CD4-positive, alpha-beta T cell treated with Interleukin-15 for 1 hour (primary cell): Measurements from ENCODE around the gene SPNS2.

Experiments
- DNase-seq: peaks from one replicate; pipeline ENCODE4 v3.0.0-alpha.2; 2020

Gene SPNS2

GRCh38 chr17:4480929-4481898 is 17.5 kb upstream of the SPNS2 start:
- DNase-seq, result no peak

GRCh38 chr17:4482338-4483011 is 16.2 kb upstream of the SPNS2 start:
- DNase-seq, result no peak

- no peak for DNase-seq
These were observed 15.5 kb upstream of the SPNS2 start for GRCh38 chr17:4483012-4483840.

- DNase-seq, result peak; percentile 35
These were observed 12.7 kb upstream of the SPNS2 start for GRCh38 chr17:4485676-4486646.

GRCh38 chr17:4487296-4487695 is 11.4 kb upstream of the SPNS2 start:
- no peak for DNase-seq

GRCh38 chr17:4487820-4488716 is 10.6 kb upstream of the SPNS2 start:
- no peak for DNase-seq

GRCh38 chr17:4488989-4489595 is 9.6 kb upstream of the SPNS2 start:
- no peak for DNase-seq

- no peak for DNase-seq
These were observed 8.5 kb upstream of the SPNS2 start for GRCh38 chr17:4490109-4490591.

- no peak for DNase-seq
These were observed 8.0 kb upstream of the SPNS2 start for GRCh38 chr17:4490637-4491061.

GRCh38 chr17:4492721-4493561 is 5.7 kb upstream of the SPNS2 start:
- no peak for DNase-seq

- DNase-seq, result no peak
These were observed 1.4 kb upstream of the SPNS2 start for GRCh38 chr17:4497101-4497824.

- no peak for DNase-seq
These were observed 930 bp downstream of the SPNS2 start for GRCh38 chr17:4499431-4500190.

GRCh38 chr17:4500191-4500571 is 1.5 kb downstream of the SPNS2 start:
- DNase-seq, result no peak

- DNase-seq, result no peak
These were observed 2.7 kb downstream of the SPNS2 start for GRCh38 chr17:4501295-4501949.

- DNase-seq, result no peak
These were observed 3.9 kb downstream of the SPNS2 start for GRCh38 chr17:4502466-4503154.

- no peak for DNase-seq
These were observed 4.8 kb downstream of the SPNS2 start for GRCh38 chr17:4503283-4504025.
